T follicular helper cell (primary cell): ENCODE measurements around the gene SLC22A2.
"Not testable (repeated sequence)": the region's sequence is repeated elsewhere in the genome, so short reads cannot be mapped to it uniquely, and the experiment has no call there.

Experiments
- DNase-seq: peaks from one replicate; pipeline ENCODE4 v3.0.0-alpha.2; 2020; ENCODE audit warnings: low read depth
- total RNA-seq, 2 experiments: gene quantifications; one replicate each; lab custom pipeline; 2026; lab: John Stamatoyannopoulos, UW

The SLC22A2 gene
- total RNA-seq = 0 reads per million in 2 experiments

- DNase-seq = no peak
These were observed at the start of gene SLC22A2 for GRCh38 chr6:160258346-160259142. Gene SLC22A2 (minus strand): TSS chr6:160258821. CDS start chr6:160258757, 64 bp downstream.

- no peak for DNase-seq
These were observed 47.5 kb upstream of the SLC22A2 start for GRCh38 chr6:160305926-160306713.

GRCh38 chr6:160303806-160304205 is 45.2 kb upstream of the SLC22A2 start:
- no peak for DNase-seq

DNA sequence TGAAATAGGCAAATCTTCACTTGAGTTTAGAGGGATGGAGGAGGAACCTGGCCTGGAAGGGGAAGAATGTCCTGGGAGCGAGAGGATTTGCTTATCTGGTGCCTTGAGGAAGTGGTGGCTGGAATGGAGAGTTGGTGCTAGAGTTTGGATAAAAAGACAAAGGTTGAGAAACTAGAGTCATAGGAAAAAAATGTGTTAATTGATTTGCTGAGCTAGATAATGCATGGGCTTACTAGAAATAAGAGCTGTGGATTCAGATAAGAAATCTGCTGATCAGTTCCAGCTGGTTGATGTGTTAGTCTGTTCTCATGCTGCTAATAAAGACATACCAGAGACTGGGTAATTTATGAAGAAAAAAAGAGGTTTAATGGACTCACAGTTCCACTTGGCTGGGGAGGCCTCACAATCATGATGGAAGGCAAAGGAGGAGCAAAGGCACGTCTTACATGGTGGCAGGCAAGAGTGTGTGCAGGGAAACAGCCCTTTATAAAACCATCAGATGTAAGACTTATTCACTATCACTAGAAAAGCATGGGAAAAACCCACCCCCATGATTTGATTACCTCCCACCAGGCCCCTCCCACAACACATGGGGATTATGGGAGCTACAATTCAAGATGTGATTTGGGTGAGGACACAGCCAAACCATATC is 43.9 kb upstream of the SLC22A2 start:
- not testable (repeated sequence) for DNase-seq

- no peak for DNase-seq
These were observed 42.7 kb upstream of the SLC22A2 start for GRCh38 chr6:160301339-160301738.

- no peak for DNase-seq
These were observed 41.6 kb upstream of the SLC22A2 start for GRCh38 chr6:160300076-160300695.

- no peak for DNase-seq
These were observed 40.9 kb upstream of the SLC22A2 start for GRCh38 chr6:160299559-160299958.

DNA sequence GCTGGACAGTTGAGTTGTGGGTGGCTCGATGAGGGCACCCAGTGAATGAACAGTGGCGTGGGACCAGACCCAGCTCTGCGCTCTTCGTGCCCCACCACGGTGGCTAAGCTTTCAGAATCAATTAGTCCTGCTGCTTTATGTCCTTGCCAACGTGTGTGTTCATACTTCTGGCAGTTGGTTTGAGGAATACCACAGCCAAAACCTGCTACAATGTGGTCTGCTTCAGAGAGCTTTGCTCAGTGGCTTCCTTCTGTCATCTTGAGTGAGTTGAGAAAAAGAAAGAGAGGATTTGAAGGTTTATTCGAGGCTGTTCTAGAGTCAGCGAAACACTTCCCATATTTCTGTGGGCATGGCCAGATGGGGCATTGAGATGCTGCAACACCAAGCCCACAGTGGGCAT is 39.5 kb upstream of the SLC22A2 start:
- no peak for DNase-seq

DNA sequence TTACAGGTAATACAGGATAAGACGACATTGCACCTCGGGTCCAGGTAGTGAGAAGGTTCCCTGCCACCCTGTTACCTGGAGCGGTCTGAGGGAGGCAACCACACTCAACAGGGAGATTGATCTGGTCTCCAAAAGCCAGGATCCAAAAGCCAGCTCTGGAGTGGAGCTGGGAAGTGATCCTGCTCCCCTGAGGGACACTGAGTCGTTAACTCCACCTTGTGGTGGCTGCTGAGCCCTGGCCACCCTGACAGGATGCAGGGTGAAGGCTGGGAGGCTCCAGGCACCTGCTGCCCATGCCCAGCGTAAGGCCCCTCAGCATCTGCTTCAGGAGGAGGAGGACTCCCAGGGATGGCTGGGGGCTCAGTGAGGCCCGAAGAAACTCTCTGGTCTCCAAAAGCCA is 38.7 kb upstream of the SLC22A2 start:
- DNase-seq = no peak

DNA sequence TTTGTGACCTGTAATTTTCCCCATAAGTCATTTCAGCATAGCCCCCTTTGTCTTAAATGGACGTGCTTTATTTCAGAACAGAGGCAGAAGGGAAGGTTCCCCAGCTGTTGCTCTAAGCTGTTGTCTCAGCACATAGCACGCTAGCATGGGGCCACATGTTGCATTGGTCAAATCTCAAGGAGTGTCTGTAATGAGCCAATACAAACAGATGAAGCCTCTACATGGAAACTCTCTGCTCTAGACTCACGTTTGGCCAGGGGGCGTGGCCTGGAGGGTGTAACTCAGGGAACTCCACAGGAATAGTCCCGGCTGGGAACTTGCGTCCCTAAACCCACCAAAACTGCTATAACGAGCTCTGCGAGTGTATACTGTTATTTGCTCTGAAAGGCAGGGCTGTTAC is 35.2 kb upstream of the SLC22A2 start:
- DNase-seq = no peak

DNA sequence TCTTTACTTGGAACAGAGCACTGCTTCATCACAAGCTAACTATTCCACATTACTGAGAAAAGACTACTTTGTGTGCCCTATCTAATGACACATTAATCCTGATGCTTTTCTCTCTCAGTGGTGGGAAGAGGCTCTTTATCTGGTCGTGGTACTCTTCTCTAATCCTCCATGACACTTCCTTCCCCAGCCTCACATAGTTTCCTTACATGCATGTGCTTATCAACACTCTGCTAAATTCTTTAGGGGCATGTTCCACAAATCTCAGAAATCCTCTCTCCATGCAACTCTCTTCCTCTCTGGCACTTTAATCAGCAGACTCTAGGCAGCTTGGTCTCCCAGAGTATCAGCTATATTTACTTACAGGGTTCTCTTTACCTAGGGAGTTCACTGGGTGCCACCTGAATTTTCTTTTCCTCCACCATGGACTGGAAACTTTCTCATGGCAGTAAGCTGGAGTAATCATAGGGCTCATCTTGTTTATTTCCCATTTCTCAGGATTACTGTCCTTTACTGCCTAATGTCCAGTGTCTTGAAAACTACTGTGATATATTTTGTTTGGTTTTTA is 27.0 kb upstream of the SLC22A2 start:
- no peak for DNase-seq

GRCh38 chr6:160284575-160284974 is 26.0 kb upstream of the SLC22A2 start:
- DNase-seq = no peak

DNA sequence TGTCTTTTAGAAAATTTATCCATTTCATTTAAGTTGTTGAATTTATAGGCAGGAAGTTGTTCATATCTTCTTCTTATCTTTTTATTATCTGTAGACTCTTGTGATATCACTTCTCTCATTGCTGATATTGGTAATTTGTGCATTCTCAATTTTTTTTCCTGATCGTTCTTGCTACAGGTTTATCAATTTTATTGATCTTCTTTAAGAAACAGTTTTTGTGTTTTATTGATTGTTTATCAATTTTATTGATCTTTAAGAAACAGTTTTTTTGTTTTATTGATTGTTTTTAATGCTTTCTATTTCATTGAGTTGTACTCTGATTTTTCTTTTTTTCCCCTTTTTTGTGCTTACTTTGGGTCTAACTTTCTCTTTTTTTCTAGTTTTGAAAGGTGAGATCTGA is 23.8 kb upstream of the SLC22A2 start:
- DNase-seq = no peak

- DNase-seq = no peak
These were observed 21.2 kb upstream of the SLC22A2 start for GRCh38 chr6:160279850-160280249.

GRCh38 chr6:160278786-160279310 is 20.2 kb upstream of the SLC22A2 start:
- no peak for DNase-seq

DNA sequence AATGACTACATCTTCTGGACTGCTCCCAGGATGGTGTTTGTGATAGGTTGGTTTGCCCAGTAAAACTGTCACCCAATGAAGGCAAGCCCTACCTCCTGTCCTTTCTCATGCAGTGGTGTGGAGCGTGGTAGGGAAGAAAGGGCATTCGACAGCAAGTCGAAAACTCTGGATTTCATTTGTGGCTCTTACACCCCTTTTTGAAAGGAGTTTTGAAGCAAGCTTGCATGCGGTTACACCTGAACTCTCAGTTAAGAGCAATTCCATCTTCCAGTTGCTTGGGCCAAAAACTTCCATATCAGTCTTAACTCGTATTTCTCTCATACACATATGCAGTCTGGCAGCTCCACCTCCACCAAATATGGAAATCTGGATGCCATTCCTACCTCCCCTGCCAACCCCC is 19.7 kb upstream of the SLC22A2 start:
- no peak for DNase-seq

DNA sequence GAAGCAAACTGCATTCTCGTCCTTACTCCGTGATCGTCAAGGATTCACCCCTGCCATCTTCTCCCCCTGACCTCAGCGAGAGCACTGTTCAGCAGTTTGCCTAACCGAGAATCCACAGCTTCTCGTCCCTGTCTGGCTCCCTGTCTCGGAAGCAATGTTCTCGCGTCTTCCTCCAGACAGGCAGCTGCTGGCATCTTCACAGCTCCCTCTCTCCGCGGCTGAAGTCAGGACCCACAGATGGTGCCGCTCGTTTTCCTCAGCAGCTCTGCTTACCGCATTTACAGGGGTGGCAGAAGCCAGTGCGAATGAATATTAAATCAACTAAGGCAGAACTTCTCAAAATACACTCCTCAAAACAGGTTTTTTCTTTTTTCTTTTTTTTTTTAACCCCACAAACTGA is 18.9 kb upstream of the SLC22A2 start:
- no peak for DNase-seq

- no peak for DNase-seq
These were observed 18.5 kb upstream of the SLC22A2 start for GRCh38 chr6:160277144-160277543.

GRCh38 chr6:160276126-160276525 is 17.5 kb upstream of the SLC22A2 start:
- no peak for DNase-seq

- no peak for DNase-seq
These were observed 16.9 kb upstream of the SLC22A2 start for GRCh38 chr6:160275511-160276003.

- no peak for DNase-seq
These were observed 16.4 kb upstream of the SLC22A2 start for GRCh38 chr6:160274871-160275510.
